ENCODE data around the gene ING2. TPM values are rescaled to one million over a fixed set of nuclear protein-coding genes. Genes with fewer than 3 reads are reported as not detected.
"Not testable (repeated sequence)": the region's sequence is repeated elsewhere in the genome, so short reads cannot be mapped to it uniquely, and the experiment has no call there.

Gene ING2
- total RNA-seq, 6 donors from 2014 or later, result 8.2 to 27.7 (median 10.8) TPM

- Histone ChIP-seq H3K36me3 (no peaks in the 10 kb centered on the region), H3K9me3 (no peaks in the 10 kb centered on the region), H3K27ac (no peak overlapping the region), H3K4me1 (peaks cover 0 to 7% (median 0%) of the 10 kb centered on the region in 4 donors), H3K4me3 (peak overlapping the region in 1 of 4 donors; percentile 16), H3K27me3 (no peaks in the 10 kb centered on the region)
- DNase-seq (peak in 1 of 2 donors; percentile 85), ATAC-seq (ENCODE audit: low FRiP score in 2 of 2) (peak; percentile 80 to 97)
- WGBS, 2 donors, result 23 to 24% methylated on average over 12 of the region's 12 CpGs
- TF ChIP-seq CTCF (IDR thresholded peaks at IDR 0.05) (peak; percentile 63 to 86 (median 78)), POLR2A (IDR thresholded peaks at IDR 0.05) (no peak), POLR2AphosphoS5 (IDR thresholded peaks at IDR 0.05) (peak in 1 of 2 donors; percentile 23)
Measured at GRCh38 chr4:183471946-183472708, 32.7 kb upstream of the ING2 start.

- DNase-seq, result no peak
- Histone ChIP-seq H3K4me3 (no peak overlapping the region), H3K36me3 (no peaks in the 10 kb centered on the region), H3K9me3 (no peaks in the 10 kb centered on the region), H3K27ac (no peak overlapping the region), H3K4me1 (no peaks in the 10 kb centered on the region), H3K27me3 (no peaks in the 10 kb centered on the region)
- no peak for TF ChIP-seq POLR2AphosphoS5 (IDR thresholded peaks at IDR 0.05)
- no peak for TF ChIP-seq EP300 (IDR thresholded peaks at IDR 0.05)
- no peak for TF ChIP-seq CTCF (IDR thresholded peaks at IDR 0.05)
- no peak for TF ChIP-seq POLR2A (IDR thresholded peaks at IDR 0.05)
- ATAC-seq (ENCODE audit: low FRiP score in 2 of 2), result no peak
- 47 to 48% methylated on average over 5 of the region's 5 CpGs for WGBS, 2 donors
Measured at GRCh38 chr4:183478123-183478522, 26.7 kb upstream of the ING2 start.

DNA sequence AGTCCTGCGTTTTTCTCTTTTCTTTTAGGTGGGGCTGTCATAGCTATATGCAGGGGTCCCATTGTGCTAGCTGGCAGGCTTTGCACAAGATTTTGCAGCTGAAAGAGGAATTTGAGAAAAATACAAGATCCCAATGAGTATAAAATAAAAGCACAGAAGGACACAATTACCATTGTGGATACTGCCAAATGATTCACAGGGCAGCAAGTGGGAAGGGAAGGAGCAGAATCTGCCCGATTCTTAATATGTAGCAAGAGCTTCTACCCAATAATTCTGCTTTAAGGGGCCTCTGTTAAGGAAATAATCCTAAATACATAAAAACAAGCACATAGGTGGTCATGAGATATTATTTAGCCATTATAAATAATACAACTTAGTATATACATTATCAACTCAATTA is 25.9 kb upstream of the ING2 start:
- 80 to 87% methylated on average over 2 of the region's 2 CpGs for WGBS, 2 donors
- Histone ChIP-seq H3K36me3 (no peaks in the 10 kb centered on the region), H3K4me1 (no peaks in the 10 kb centered on the region), H3K27me3 (no peaks in the 10 kb centered on the region), H3K27ac (no peak overlapping the region), H3K4me3 (no peak overlapping the region), H3K9me3 (no peaks in the 10 kb centered on the region)
- ATAC-seq (ENCODE audit: low FRiP score in 2 of 2) (no peak), DNase-seq (no peak)
- no peak for TF ChIP-seq POLR2AphosphoS5 (IDR thresholded peaks at IDR 0.05)
- no peak for TF ChIP-seq POLR2A (IDR thresholded peaks at IDR 0.05)
- TF ChIP-seq CTCF (IDR thresholded peaks at IDR 0.05), result no peak
- TF ChIP-seq EP300 (IDR thresholded peaks at IDR 0.05), result no peak

GRCh38 chr4:183482515-183483095 is 22.3 kb upstream of the ING2 start:
- DNase-seq, result peak in 1 of 2 donors; percentile 63
- H3K4me3 ChIP-seq; ATAC-seq (ENCODE audit: low FRiP score in 2 of 2); H3K27ac ChIP-seq; H3K4me1 ChIP-seq; H3K9me3 ChIP-seq; H3K27me3 ChIP-seq; H3K36me3 ChIP-seq: not testable (repeated sequence)
- 96 to 98% methylated on average over 11 to 24 of the region's 33 CpGs for WGBS, 2 donors

DNA sequence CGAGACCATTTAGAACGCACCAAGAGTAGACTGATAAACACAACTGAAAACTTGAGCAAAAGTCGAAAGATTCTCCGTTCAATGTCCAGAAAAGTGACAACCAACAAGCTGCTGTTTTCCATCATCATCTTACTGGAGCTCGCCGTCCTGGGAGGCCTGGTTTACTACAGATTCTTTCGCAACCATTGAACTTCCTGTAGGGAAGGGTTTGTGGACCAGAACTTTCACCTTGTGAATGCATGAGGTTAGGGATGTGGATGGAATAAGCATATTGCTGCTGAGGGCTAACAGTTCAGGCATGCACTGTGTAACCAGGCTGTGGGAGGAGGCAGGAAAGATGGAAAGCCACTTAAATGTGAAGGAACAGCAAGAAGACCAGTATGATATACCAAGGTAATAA is 20.9 kb upstream of the ING2 start:
- no peak overlapping the region for H3K4me3 ChIP-seq
- H3K36me3 ChIP-seq, result no peaks in the 10 kb centered on the region
- no peaks in the 10 kb centered on the region for H3K9me3 ChIP-seq
- no peak for DNase-seq
- no peaks in the 10 kb centered on the region for H3K27me3 ChIP-seq
- H3K27ac ChIP-seq, result no peak overlapping the region
- TF ChIP-seq EP300 (IDR thresholded peaks at IDR 0.05) (no peak), POLR2AphosphoS5 (IDR thresholded peaks at IDR 0.05) (no peak), CTCF (IDR thresholded peaks at IDR 0.05) (no peak), POLR2A (IDR thresholded peaks at IDR 0.05) (no peak)
- no peak for ATAC-seq (ENCODE audit: low FRiP score in 2 of 2)
- WGBS, 2 donors, result 90 to 91% methylated on average over 7 of the region's 7 CpGs
- H3K4me1 ChIP-seq, result no peaks in the 10 kb centered on the region

Measured in upper lobe of left lung (tissue), 6 donors.